Activated CD4-positive, alpha-beta T cell treated with anti-CD3 and anti-CD28 coated beads for 4 hours (primary cell): ENCODE measurements around the gene NEU4.

Experiments used
- DNase-seq, 2 donors: peaks; one replicate each; pipeline ENCODE4 v3.0.0-alpha.2; 2020

NEU4 gene

GRCh38 chr2:241854342-241855244, 45.6 kb downstream of the NEU4 start:
- no peak for DNase-seq

GRCh38 chr2:241855245-241855887, 46.4 kb downstream of the NEU4 start:
- no peak for DNase-seq

- DNase-seq, result no peak
Measured at GRCh38 chr2:241855888-241856422, 47.0 kb downstream of the NEU4 start.

- no peak for DNase-seq
Measured at GRCh38 chr2:241857041-241857541, 48.1 kb downstream of the NEU4 start.

GRCh38 chr2:241857572-241858121, 48.7 kb downstream of the NEU4 start:
- no peak for DNase-seq

- DNase-seq, result peak; percentile 85 to 87
Measured at GRCh38 chr2:241858206-241859016, 49.4 kb downstream of the NEU4 start, which contains the start of gene PDCD1. PDCD1 (minus strand) TSS chr2:241858894; CDS start chr2:241858838, 56 bp downstream.

- no peak for DNase-seq
Measured at GRCh38 chr2:241859017-241859435, 50.0 kb downstream of the NEU4 start.

GRCh38 chr2:241859436-241860183, 50.6 kb downstream of the NEU4 start:
- DNase-seq, result peak; percentile 76 to 79

GRCh38 chr2:241860184-241861078, 51.4 kb downstream of the NEU4 start:
- no peak for DNase-seq

GRCh38 chr2:241861264-241861663, 52.3 kb downstream of the NEU4 start:
- DNase-seq, result no peak

- no peak for DNase-seq
Measured at GRCh38 chr2:241862093-241862492, 53.1 kb downstream of the NEU4 start.

GRCh38 chr2:241862775-241863535, 54.0 kb downstream of the NEU4 start:
- DNase-seq, result no peak

- peak; percentile 51 to 68 for DNase-seq
Measured at GRCh38 chr2:241863536-241863954, 54.6 kb downstream of the NEU4 start.

- no peak for DNase-seq
Measured at GRCh38 chr2:241864168-241864849, 55.3 kb downstream of the NEU4 start.

- DNase-seq, result no peak
Measured at GRCh38 chr2:241864850-241865213, 55.8 kb downstream of the NEU4 start.

- no peak for DNase-seq
Measured at GRCh38 chr2:241865416-241865956, 56.5 kb downstream of the NEU4 start.

- DNase-seq, result no peak
Measured at GRCh38 chr2:241865957-241866789, 57.2 kb downstream of the NEU4 start.
